PC-3 (cell line): ENCODE data around the gene TSPAN4. TPM values are rescaled to one million over a fixed set of nuclear protein-coding genes. Genes with fewer than 3 reads are reported as not detected.

Source experiments
- ATAC-seq: fragments of 200-7000 bp; cut with Tn5 transposase; 2 replicates; pipeline ENCODE4 v1.9.1; 2020; ENCODE audit warnings: mild to moderate bottlenecking, moderate library complexity
- BruUV-seq: library from RNA; stranded (reverse); fragments of 400-500 nt; replicated peaks from 2 replicates; lab custom pipeline; 2021; lab: Mats Ljungman, UMichigan
- CTCF ChIA-PET: fragments of 300-600 bp; sonication (Branson Sonifier 250); formaldehyde crosslinking; loops from one replicate; lab custom pipeline; 2022; ENCODE audit warnings: antibody characterized with exemption; lab: Charles Lee
- POLR2A ChIA-PET: fragments of 300-600 bp; sonication (Branson Sonifier 250); formaldehyde crosslinking; loops from one replicate; lab custom pipeline; 2022; ENCODE audit warnings: antibody characterized with exemption; ENCODE audit not compliant: unreplicated experiment; lab: Charles Lee
- DNase-seq: peaks from one replicate; pipeline ENCODE4 v3.0.0-alpha.2; 2015
- H2AFZ ChIP-seq: fragments of 300-600 bp; sonication (generic); 2 replicates; pipeline ENCODE4 v1.6.0; 2016; ENCODE audit warnings: antibody characterized with exemption, low read length
- H3F3A ChIP-seq: fragments of 300-600 bp; sonication (generic); one replicate; pipeline ENCODE4 v1.6.0; 2017; ENCODE audit warnings: antibody characterized with exemption, low read length, control low read depth, mild to moderate bottlenecking; ENCODE audit not compliant: unreplicated experiment
- H3K27ac ChIP-seq: fragments of 300-600 bp; sonication (generic); 2 replicates; pipeline ENCODE4 v1.5.1; 2016; ENCODE audit warnings: mild to moderate bottlenecking, low read length
- H3K27me3 ChIP-seq: fragments of 300-600 bp; sonication (generic); 2 replicates; pipeline ENCODE4 v1.6.1; 2016; ENCODE audit warnings: low read length, mixed read lengths
- H3K36me3 ChIP-seq: fragments of 300-600 bp; sonication (generic); 2 replicates; pipeline ENCODE4 v1.6.1; 2016; ENCODE audit warnings: low read depth, mixed run types, low read length, mixed read lengths
- H3K4me1 ChIP-seq: fragments of 300-600 bp; sonication (generic); 2 replicates; pipeline ENCODE4 v1.5.1; 2016; ENCODE audit warnings: low read length; ENCODE audit not compliant: insufficient read depth
- H3K4me2 ChIP-seq: fragments of 300-600 bp; sonication (generic); 2 replicates; pipeline ENCODE4 v1.6.0; 2016; ENCODE audit warnings: low read length
- H3K4me3 ChIP-seq: fragments of 300-600 bp; sonication (generic); 2 replicates; pipeline ENCODE4 v1.5.1; 2016; ENCODE audit warnings: mild to moderate bottlenecking, low read length, mixed read lengths
- H3K79me2 ChIP-seq: fragments of 300-600 bp; sonication (generic); 2 replicates; pipeline ENCODE4 v1.6.1; 2017; ENCODE audit warnings: low read length, mixed read lengths
- H3K9ac ChIP-seq: fragments of 300-600 bp; sonication (generic); 2 replicates; pipeline ENCODE4 v1.6.0; 2016; ENCODE audit warnings: mild to moderate bottlenecking, low read length
- H3K9me2 ChIP-seq: fragments of 300-600 bp; sonication (generic); replicated peaks from 2 replicates; pipeline ENCODE4 v1.6.1; 2016; ENCODE audit warnings: mixed run types, low read length, mixed read lengths
- H3K9me3 ChIP-seq: fragments of 300-600 bp; sonication (generic); 2 replicates; pipeline ENCODE4 v1.6.1; 2016; ENCODE audit warnings: low read length, mixed read lengths
- H4K20me1 ChIP-seq: fragments of 300-600 bp; sonication (generic); 2 replicates; pipeline ENCODE4 v1.6.1; 2016; ENCODE audit warnings: low read length, mixed read lengths
- CTCF ChIP-seq: fragments of 300-600 bp; sonication (generic); conservative IDR thresholded peaks from 2 replicates; pipeline ENCODE4 v1.5.1; 2017; ENCODE audit warnings: antibody characterized with exemption, low read depth, mild to moderate bottlenecking, low read length
- EZH2 ChIP-seq: fragments of 300-600 bp; sonication (generic); IDR thresholded peaks from one replicate; pipeline ENCODE4 v1.6.1; 2017; ENCODE audit warnings: antibody characterized with exemption, mild to moderate bottlenecking, low read length; ENCODE audit not compliant: unreplicated experiment
- EZH2phosphoT487 ChIP-seq: fragments of 300-600 bp; sonication (generic); IDR thresholded peaks from 2 replicates; pipeline ENCODE4 v1.6.1; 2018; ENCODE audit warnings: mild to moderate bottlenecking, antibody characterized with exemption, low read length, borderline replicate concordance
- intact Hi-C: fragments of 100-400 bp; cut with micrococcal nuclease; formaldehyde crosslinking; loops from 2 replicates; pipeline ENCODE4 v1.9.0; 2023
- total RNA-seq: library from RNA; depleted of rRNA; stranded (reverse); fragments of >200 nt; gene quantifications from 2 replicates; pipeline ENCODE4 v1.2.3, GENCODE V29; 2014

The TSPAN4 gene
- total RNA-seq, 1 experiment from 2014 or later, result 121 TPM

DNA sequence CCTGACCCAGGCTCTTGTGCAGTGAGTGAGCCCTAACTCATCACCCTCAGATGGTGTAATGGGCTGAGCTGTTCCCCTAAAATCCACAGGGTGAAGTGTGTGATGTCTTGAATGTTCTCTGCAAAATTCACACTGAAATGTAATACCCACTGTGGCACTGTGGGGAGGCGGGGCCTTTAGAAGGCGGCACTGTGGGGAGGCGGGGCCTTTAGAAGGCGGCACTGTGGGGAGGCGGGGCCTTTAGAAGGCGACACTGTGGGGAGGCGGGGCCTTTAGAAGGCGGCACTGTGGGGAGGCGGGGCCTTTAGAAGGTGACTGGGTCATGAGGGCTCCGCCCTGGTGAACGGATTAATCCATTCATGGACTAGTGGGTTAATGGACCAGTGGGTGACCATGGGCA is 34.9 kb downstream of the TSPAN4 start:
- H3K4me2 ChIP-seq, result no peak overlapping the region

DNA sequence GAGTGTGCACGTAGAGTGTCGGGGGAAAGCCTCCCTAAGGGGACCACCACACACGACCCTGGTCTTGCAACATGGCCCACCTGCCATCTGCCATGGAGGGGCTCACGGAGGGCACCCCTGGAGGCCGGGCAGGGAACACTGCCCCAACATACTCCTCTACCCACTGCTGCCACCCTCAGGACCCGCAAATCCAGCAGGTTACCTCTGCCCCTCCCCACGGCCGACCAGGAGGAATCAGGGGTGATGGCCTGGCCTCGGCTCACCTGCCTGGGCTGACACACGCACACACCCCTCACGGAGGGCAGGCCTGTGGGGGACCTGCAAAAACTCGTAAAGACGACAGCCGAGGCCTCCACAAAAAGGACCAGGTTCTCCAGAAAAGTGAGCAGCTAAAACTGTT is 37.8 kb downstream of the TSPAN4 start:
- no TSS peak for BruUV-seq
- TF ChIP-seq CTCF (0 out of 2 replicates have a peak, but pooled peaks have one; percentile 15), EZH2 (no peak)
- intact Hi-C loops, result no loop called here
- H3K9me3 ChIP-seq, result no peaks in the 10 kb centered on the region
- no peak for DNase-seq
- CTCF ChIA-PET, result no interaction called here
- H3K27ac ChIP-seq, result no peak overlapping the region
- no peaks in the 10 kb centered on the region for H3K4me1 ChIP-seq
- H3F3A ChIP-seq, result no peaks in the 10 kb centered on the region
- H3K4me2 ChIP-seq, result no peak overlapping the region
- H3K9ac ChIP-seq, result no peak overlapping the region
- no peaks in the 10 kb centered on the region for H4K20me1 ChIP-seq
- POLR2A ChIA-PET, result no interaction called here
- no peak overlapping the region for H2AFZ ChIP-seq
- no peaks in the 10 kb centered on the region; the same call in 1 of the 2 replicates for H3K36me3 ChIP-seq
- no peaks in the 10 kb centered on the region for H3K79me2 ChIP-seq
- H3K4me3 ChIP-seq, result no peak overlapping the region
- H3K27me3 ChIP-seq, result no peaks in the 10 kb centered on the region
- ATAC-seq, result no peak
- H3K9me2 ChIP-seq, result no peaks in the 10 kb centered on the region

More for the DNA sequence above, 34.9 kb downstream of the TSPAN4 start:
- Histone ChIP-seq H3K36me3 (no peaks in the 10 kb centered on the region; the same call in 1 of the 2 replicates), H3K9me3 (no peaks in the 10 kb centered on the region), H3K4me1 (no peaks in the 10 kb centered on the region), H3K9me2 (no peaks in the 10 kb centered on the region), H3K4me3 (no peak overlapping the region), H2AFZ (no peak overlapping the region), H3K9ac (no peak overlapping the region), H3K79me2 (no peaks in the 10 kb centered on the region), H3F3A (no peaks in the 10 kb centered on the region), H3K27ac (no peak overlapping the region), H3K27me3 (no peaks in the 10 kb centered on the region), H4K20me1 (no peaks in the 10 kb centered on the region)
- ChIA-PET POLR2A (no interaction called here), CTCF (no interaction called here)
- TF ChIP-seq CTCF (no peak), EZH2 (no peak), EZH2phosphoT487 (no peak)
- intact Hi-C loops, result no loop called here
- DNase-seq, result no peak
- ATAC-seq, result peak; percentile 42
- BruUV-seq, result no TSS peak

DNA sequence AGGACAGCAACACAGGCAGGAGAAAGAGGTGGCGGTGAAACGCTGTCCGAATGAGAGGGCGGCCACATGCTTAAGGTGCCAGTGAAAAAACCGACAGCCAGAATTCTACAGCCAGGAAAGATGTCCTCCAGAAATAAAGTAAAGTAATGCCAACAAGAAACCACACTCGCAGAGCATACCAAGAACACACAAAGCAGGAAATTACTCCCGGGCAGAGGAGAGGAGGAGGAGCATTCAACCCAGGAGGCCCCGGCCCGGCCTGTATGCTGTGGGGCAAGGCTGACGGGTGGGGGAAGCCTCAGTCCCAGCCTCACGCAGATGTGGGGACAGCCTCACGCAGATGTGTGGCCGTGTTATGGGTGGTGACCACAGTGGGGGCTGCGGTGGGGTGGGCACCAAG is 39.9 kb downstream of the TSPAN4 start:
- H3K27ac ChIP-seq, result no peak overlapping the region
- H3K79me2 ChIP-seq, result no peaks in the 10 kb centered on the region
- no peaks in the 10 kb centered on the region for H3K27me3 ChIP-seq
- ChIA-PET POLR2A (no interaction called here), CTCF (no interaction called here)
- H3K9ac ChIP-seq, result no peak overlapping the region
- no TSS peak for BruUV-seq
- H3K9me2 ChIP-seq, result no peaks in the 10 kb centered on the region
- H3K9me3 ChIP-seq, result no peaks in the 10 kb centered on the region
- intact Hi-C loops, result no loop called here
- DNase-seq, result no peak
- no peaks in the 10 kb centered on the region for H3K4me1 ChIP-seq
- no peak for ATAC-seq
- H3K4me2 ChIP-seq, result no peak overlapping the region
- no peaks in the 10 kb centered on the region; the same call in 1 of the 2 replicates for H3K36me3 ChIP-seq
- TF ChIP-seq EZH2, result no peak
- TF ChIP-seq EZH2phosphoT487, result no peak
- no peak for TF ChIP-seq CTCF
- no peak overlapping the region for H3K4me3 ChIP-seq
- H3F3A ChIP-seq, result no peaks in the 10 kb centered on the region
- H2AFZ ChIP-seq, result no peak overlapping the region
- H4K20me1 ChIP-seq, result no peaks in the 10 kb centered on the region
